CD14-positive monocyte (primary cell): ENCODE results near the gene NFKB1. TPM values are rescaled to one million over a fixed set of nuclear protein-coding genes. Genes with fewer than 3 reads are reported as not detected.
A peak's percentile ranks its signal among the peaks of the same experiment; 100 is the strongest.
"Not testable (repeated sequence)": the region's sequence is repeated elsewhere in the genome, so short reads cannot be mapped to it uniquely, and the experiment has no call there.

Experiments
- DNase-seq, 3 donors: peaks; one replicate each; pipeline ENCODE4 v3.0.0-alpha.2; 2011 to 2022
- H2AFZ ChIP-seq: 2 replicates; pipeline ENCODE4 v1.6.0; 2012; ENCODE audit warnings: mild to moderate bottlenecking, low read depth, low read length, inconsistent platforms; ENCODE audit not compliant: insufficient read depth, poor library complexity, severe bottlenecking
- H3K27ac ChIP-seq, 2 donors: 1 replicate in 1 of 2; 2 replicates in 1 of 2; pipeline ENCODE4 v1.5.1; 2012 to 2013; ENCODE audit warnings: low read length in 2 of 2, control low read depth in 1 of 2, inconsistent platforms in 1 of 2, low read depth in 1 of 2, mild to moderate bottlenecking in 1 of 2
- H3K27me3 ChIP-seq, 2 donors: one replicate each; pipeline versions ENCODE4 v1.6.0 to v1.6.1; 2011 to 2013; ENCODE audit warnings: low read length in 2 of 2; ENCODE audit not compliant: control insufficient read depth in 2 of 2, insufficient read depth in 2 of 2
- H3K36me3 ChIP-seq, 2 donors: replicated peaks in 1 of 2; 1 replicate in 1 of 2; 2 replicates in 1 of 2; pipeline versions ENCODE4 v1.5.1 to v1.6.1; 2012 to 2013; ENCODE audit warnings: low read length in 2 of 2, control low read depth in 1 of 2, inconsistent platforms in 1 of 2, mild to moderate bottlenecking in 1 of 2; ENCODE audit not compliant: insufficient read depth in 2 of 2, control insufficient read depth in 1 of 2
- H3K4me1 ChIP-seq, 2 donors: 1 replicate in 1 of 2; 2 replicates in 1 of 2; pipeline versions ENCODE4 v1.5.1 to v1.6.1; 2012 to 2013; ENCODE audit warnings: low read length in 2 of 2, control low read depth in 1 of 2, inconsistent platforms in 1 of 2, mild to moderate bottlenecking in 1 of 2, moderate library complexity in 1 of 2; ENCODE audit not compliant: insufficient read depth in 2 of 2, control insufficient read depth in 1 of 2
- H3K4me2 ChIP-seq: replicated peaks from 2 replicates; pipeline ENCODE3; 2012; ENCODE audit warnings: low read length, moderate library complexity, mild to moderate bottlenecking; ENCODE audit not compliant: poor library complexity, severe bottlenecking; ENCODE audit errors: extremely low read depth
- H3K4me3 ChIP-seq, 3 experiments: fragments of 200-600 bp in 1 of 3; sonication (generic) in 1 of 3; replicated peaks in 1 of 3; 1 replicate in 2 of 3; 2 replicates in 1 of 3; pipeline ENCODE4 v1.5.1; 2011 to 2013; ENCODE audit warnings: low read length in 3 of 3, mild to moderate bottlenecking in 3 of 3, control low read depth in 2 of 3, low read depth in 2 of 3, inconsistent platforms in 1 of 3, moderate library complexity in 1 of 3
- H3K79me2 ChIP-seq: 2 replicates; pipeline ENCODE4 v1.6.0; 2012; ENCODE audit warnings: mild to moderate bottlenecking, control low read depth, inconsistent platforms, low read length, moderate library complexity; ENCODE audit not compliant: insufficient read depth
- H3K9ac ChIP-seq: 2 replicates; pipeline ENCODE4 v1.6.0; 2017; ENCODE audit warnings: low read length, mild to moderate bottlenecking; ENCODE audit not compliant: insufficient read depth, poor library complexity, severe bottlenecking
- H3K9me3 ChIP-seq, 2 donors: replicated peaks in 1 of 2; 1 replicate in 1 of 2; 2 replicates in 1 of 2; pipeline versions ENCODE4 v1.5.1 to v1.6.1; 2012 to 2013; ENCODE audit warnings: low read length in 2 of 2, control low read depth in 1 of 2; ENCODE audit not compliant: control insufficient read depth in 1 of 2, insufficient read depth in 1 of 2
- H4K20me1 ChIP-seq: 2 replicates; pipeline ENCODE4 v1.6.0; 2012; ENCODE audit warnings: mild to moderate bottlenecking, low read length, control low read depth, moderate library complexity; ENCODE audit not compliant: insufficient read depth
- H3K27ac Mint-ChIP-seq, 7 donors: one replicate each; pipeline ENCODE4 v1.8.0; 2020; ENCODE audit warnings: mild to moderate bottlenecking in 7 of 7, mixed read lengths in 7 of 7, moderate library complexity in 6 of 7, inconsistent platforms in 2 of 7
- H3K27me3 Mint-ChIP-seq, 3 donors: one replicate each; pipeline ENCODE4 v1.8.0; 2021 to 2022; ENCODE audit warnings: low read depth in 3 of 3, mild to moderate bottlenecking in 3 of 3, mixed read lengths in 3 of 3, moderate library complexity in 3 of 3, inconsistent platforms in 1 of 3
- H3K36me3 Mint-ChIP-seq, 2 donors: one replicate each; pipeline ENCODE4 v1.8.0; 2020; ENCODE audit warnings: mixed read lengths in 2 of 2, inconsistent platforms in 1 of 2, mild to moderate bottlenecking in 1 of 2
- H3K4me1 Mint-ChIP-seq: one replicate; pipeline ENCODE4 v1.8.0; 2020; ENCODE audit warnings: mild to moderate bottlenecking, mixed read lengths
- H3K4me3 Mint-ChIP-seq, 2 donors: one replicate each; pipeline ENCODE4 v1.8.0; 2020; ENCODE audit warnings: mild to moderate bottlenecking in 2 of 2, mixed read lengths in 2 of 2, moderate library complexity in 1 of 2
- H3K9me3 Mint-ChIP-seq, 7 donors: one replicate each; pipeline ENCODE4 v1.8.0; 2020 to 2022; ENCODE audit warnings: mixed read lengths in 7 of 7, mild to moderate bottlenecking in 6 of 7, moderate library complexity in 6 of 7, inconsistent platforms in 2 of 7
- WGBS: methylation state at CpG from one replicate; pipeline ENCODE4 v1.1.5; 2013; ENCODE audit warnings: missing lambda C conversion rate; ENCODE audit not compliant: insufficient coverage; 5-methylcytosine and 5-hydroxymethylcytosine counted together
- intact Hi-C, 2 donors: fragments of 100-400 bp; cut with micrococcal nuclease; formaldehyde crosslinking; loops; one replicate each; pipeline versions ENCODE4 v1.15.0 to v1.15.1; 2023
- polyA plus RNA-seq, 3 donors: library from polyadenylated mRNA; depleted of rRNA in 1 of 3; unstranded in 2 of 3; stranded (reverse) in 1 of 3; fragments of 300-500 nt in 2 of 3; fragments of >200 nt in 1 of 3; fragmentation: Illumina TruSeq in 2 of 3; gene quantifications; 1 replicate in 2 of 3; 2 replicates in 1 of 3; pipeline ENCODE4 v1.2.3, GENCODE V29; 2012 to 2021
- TF ChIP-seq, protein P1 (sequence below): fragments of 200-600 bp; IDR thresholded peaks from one replicate; pipeline ENCODE4 v1.8.0; 2022; ENCODE audit warnings: antibody characterized with exemption, mild to moderate bottlenecking

NFKB1 gene
- polyA plus RNA-seq, 3 donors: 9.0 to 34.4 (median 17.8) TPM

GRCh38 chr4:102619776-102620631 is 118.8 kb downstream of the NFKB1 start:
- H3K4me3 ChIP-seq, H3K9ac ChIP-seq, H3K27me3 Mint-ChIP-seq, H2AFZ ChIP-seq, H3K9me3 ChIP-seq, H3K4me1 ChIP-seq, H3K27me3 ChIP-seq, H3K4me1 Mint-ChIP-seq, H4K20me1 ChIP-seq, H3K79me2 ChIP-seq, H3K4me2 ChIP-seq, H3K9me3 Mint-ChIP-seq, H3K27ac ChIP-seq, H3K4me3 Mint-ChIP-seq: not testable (repeated sequence)
- DNase-seq: peak in 1 of 3 donors; percentile 36
- Mint-ChIP-seq H3K36me3 (peaks cover 20 to 22% of the 10 kb centered on the region in 2 donors), H3K27ac (peak overlapping the region in 1 of 7 donors; percentile 35)
- WGBS: 100% methylated on average over 1 of the region's 4 CpGs
- peaks cover 24 to 26% of the 10 kb centered on the region in 2 donors for H3K36me3 ChIP-seq
- intact Hi-C loops: loop anchor here in 1 of 2 donors (5.0 kb wide), 1 partner anchor 168 kb away; no protein-coding TSS in a partner anchor

GRCh38 chr4:102620697-102621497 is 119.7 kb downstream of the NFKB1 start:
- H3K4me1 Mint-ChIP-seq: peaks cover 6% of the 10 kb centered on the region
- H3K4me1 ChIP-seq: peaks cover 8% of the 10 kb centered on the region in 2 donors

More at GRCh38 chr4:102620697-102621497, 119.7 kb downstream of the NFKB1 start:
- Histone ChIP-seq H3K4me3 (no peak overlapping the region), H4K20me1 (no peaks in the 10 kb centered on the region), H3K9me3 (no peaks in the 10 kb centered on the region), H3K4me2 (no peak overlapping the region), H3K36me3 (peaks cover 15 to 17% of the 10 kb centered on the region in 2 donors), H3K27ac (no peak overlapping the region), H3K27me3 (no peaks in the 10 kb centered on the region), H3K79me2 (no peaks in the 10 kb centered on the region), H2AFZ (no peak overlapping the region), H3K9ac (no peak overlapping the region)
- TF ChIP-seq, protein P1, sequence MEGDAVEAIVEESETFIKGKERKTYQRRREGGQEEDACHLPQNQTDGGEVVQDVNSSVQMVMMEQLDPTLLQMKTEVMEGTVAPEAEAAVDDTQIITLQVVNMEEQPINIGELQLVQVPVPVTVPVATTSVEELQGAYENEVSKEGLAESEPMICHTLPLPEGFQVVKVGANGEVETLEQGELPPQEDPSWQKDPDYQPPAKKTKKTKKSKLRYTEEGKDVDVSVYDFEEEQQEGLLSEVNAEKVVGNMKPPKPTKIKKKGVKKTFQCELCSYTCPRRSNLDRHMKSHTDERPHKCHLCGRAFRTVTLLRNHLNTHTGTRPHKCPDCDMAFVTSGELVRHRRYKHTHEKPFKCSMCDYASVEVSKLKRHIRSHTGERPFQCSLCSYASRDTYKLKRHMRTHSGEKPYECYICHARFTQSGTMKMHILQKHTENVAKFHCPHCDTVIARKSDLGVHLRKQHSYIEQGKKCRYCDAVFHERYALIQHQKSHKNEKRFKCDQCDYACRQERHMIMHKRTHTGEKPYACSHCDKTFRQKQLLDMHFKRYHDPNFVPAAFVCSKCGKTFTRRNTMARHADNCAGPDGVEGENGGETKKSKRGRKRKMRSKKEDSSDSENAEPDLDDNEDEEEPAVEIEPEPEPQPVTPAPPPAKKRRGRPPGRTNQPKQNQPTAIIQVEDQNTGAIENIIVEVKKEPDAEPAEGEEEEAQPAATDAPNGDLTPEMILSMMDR: peak; percentile 17
- intact Hi-C loops: loop anchor here in 1 of 2 donors (5.0 kb wide), 1 partner anchor 169 kb away; no protein-coding TSS in a partner anchor
- H3K27ac Mint-ChIP-seq: no peak overlapping the region
- DNase-seq: no peak
- peaks cover 0 to 2% (median 1%) of the 10 kb centered on the region in 3 donors for H3K27me3 Mint-ChIP-seq
- H3K36me3 Mint-ChIP-seq: peaks cover 13 to 14% of the 10 kb centered on the region in 2 donors
- peaks cover 0 to 3% (median 0%) of the 10 kb centered on the region in 7 donors for H3K9me3 Mint-ChIP-seq
- WGBS: 100% methylated on average over 2 of the region's 8 CpGs
- no peak overlapping the region for H3K4me3 Mint-ChIP-seq
